H1 (cell line): ENCODE results near the gene SMYD3. TPM values are rescaled to one million over a fixed set of nuclear protein-coding genes. Genes with fewer than 3 reads are reported as not detected.

Source experiments
- CTCF ChIA-PET: fragments of 300-600 bp; sonication (Branson Sonifier 250); formaldehyde crosslinking; loops from one replicate; lab custom pipeline; 2021; ENCODE audit not compliant: partially characterized antibody; lab: Charles Lee
- POLR2A ChIA-PET: fragments of 300-600 bp; sonication (Branson Sonifier 250); formaldehyde crosslinking; loops from one replicate; lab custom pipeline; 2021; ENCODE audit warnings: inconsistent platforms; ENCODE audit not compliant: partially characterized antibody; lab: Charles Lee
- DNase-seq, 2 experiments: peaks; one replicate each; pipeline versions ENCODE4 v3.0.0 to v3.0.0-alpha.2; 2010 to 2022; ENCODE audit warnings: low spot score in 2 of 2, low read depth in 1 of 2, mixed read lengths in 1 of 2
- FAIRE-seq: peaks from 2 replicates; lab custom pipeline; 2011; peaks lifted over from hg19 to GRCh38; lab: Jason Lieb, UNC
- H2AFZ ChIP-seq: 2 replicates; pipeline ENCODE4 v1.8.1; 2012; ENCODE audit warnings: low read length, inconsistent platforms
- H2AK5ac ChIP-seq: 2 replicates; pipeline ENCODE4 v1.6.1; 2013; ENCODE audit warnings: low read depth, low read length
- H2BK120ac ChIP-seq: replicated peaks from 2 replicates; pipeline ENCODE3; 2013; ENCODE audit warnings: low read depth, low read length, inconsistent platforms
- H2BK12ac ChIP-seq: 2 replicates; pipeline ENCODE4 v1.6.1; 2013; ENCODE audit warnings: low read depth, low read length
- H2BK15ac ChIP-seq: 2 replicates; pipeline ENCODE4 v1.6.1; 2013; ENCODE audit warnings: low read length
- H2BK20ac ChIP-seq: 2 replicates; pipeline ENCODE4 v1.6.1; 2013; ENCODE audit warnings: low read length
- H2BK5ac ChIP-seq: 2 replicates; pipeline ENCODE4 v1.6.1; 2013; ENCODE audit warnings: low read depth, low read length
- H3K14ac ChIP-seq: 2 replicates; pipeline ENCODE4 v1.6.1; 2013; ENCODE audit warnings: inconsistent platforms; ENCODE audit not compliant: insufficient read length
- H3K18ac ChIP-seq: 2 replicates; pipeline ENCODE4 v1.6.1; 2013; ENCODE audit warnings: low read length; ENCODE audit errors: extremely low read depth
- H3K23ac ChIP-seq: 2 replicates; pipeline ENCODE4 v1.6.1; 2013; ENCODE audit warnings: inconsistent platforms; ENCODE audit not compliant: insufficient read length
- H3K23me2 ChIP-seq: 2 replicates; pipeline ENCODE4 v1.6.1; 2013; ENCODE audit warnings: low read depth, low read length
- H3K27ac ChIP-seq: 2 replicates; pipeline ENCODE4 v1.6.1; 2011; ENCODE audit warnings: low read depth, low read length, inconsistent platforms
- H3K27me3 ChIP-seq, 4 experiments: replicated peaks in 1 of 4; 1 replicate in 1 of 4; 2 replicates in 3 of 4; pipeline versions ENCODE4 v1.6.1 to v1.8.1; 2011 to 2013; ENCODE audit warnings: low read length in 3 of 4, mild to moderate bottlenecking in 3 of 4, inconsistent platforms in 2 of 4, mixed read lengths in 2 of 4, moderate library complexity in 1 of 4; ENCODE audit not compliant: control insufficient read depth in 3 of 4, insufficient read depth in 3 of 4; ENCODE audit errors: extremely low read depth in 1 of 4
- H3K36me3 ChIP-seq, 4 experiments: 2 replicates each; pipeline versions ENCODE4 v1.6.1 to v1.8.1; 2011 to 2013; ENCODE audit warnings: mild to moderate bottlenecking in 4 of 4, low read length in 3 of 4, moderate library complexity in 2 of 4, control low read depth in 1 of 4, inconsistent platforms in 1 of 4; ENCODE audit not compliant: insufficient read depth in 4 of 4, control insufficient read depth in 2 of 4
- H3K4ac ChIP-seq: replicated peaks from 2 replicates; pipeline ENCODE3; 2013; ENCODE audit warnings: low read length, low read depth, mixed read lengths, inconsistent platforms; ENCODE audit not compliant: insufficient read length
- H3K4me1 ChIP-seq, 4 experiments: replicated peaks in 1 of 4; 1 replicate in 1 of 4; 2 replicates in 3 of 4; pipeline versions ENCODE4 v1.6.1 to v1.8.1; 2011 to 2013; ENCODE audit warnings: low read length in 3 of 4, inconsistent platforms in 2 of 4, mixed read lengths in 1 of 4; ENCODE audit not compliant: insufficient read depth in 4 of 4, control insufficient read depth in 3 of 4
- H3K4me2 ChIP-seq, 2 experiments: 2 replicates each; pipeline versions ENCODE4 v1.6.1 to v1.8.1; 2011 to 2013; ENCODE audit warnings: low read depth in 2 of 2, low read length in 2 of 2, control low read depth in 1 of 2, inconsistent platforms in 1 of 2, mild to moderate bottlenecking in 1 of 2; ENCODE audit not compliant: insufficient read depth in 1 of 2
- H3K4me3 ChIP-seq, 4 experiments: fragments of 200-600, 300-600 bp in 1 of 4; sonication (generic), shearing (Covaris generic), sonication (Bioruptor Twin) in 1 of 4; 2 replicates each; pipeline versions ENCODE4 v1.5.1 to v1.8.1; 2011 to 2016; ENCODE audit warnings: low read length in 4 of 4, low read depth in 3 of 4, control low read depth in 2 of 4, inconsistent platforms in 2 of 4, mild to moderate bottlenecking in 2 of 4, mixed read lengths in 1 of 4, moderate library complexity in 1 of 4; ENCODE audit not compliant: insufficient read depth in 2 of 4; ENCODE audit errors: extremely low read depth in 1 of 4
- H3K56ac ChIP-seq: replicated peaks from 2 replicates; pipeline ENCODE3; 2013; ENCODE audit warnings: low read depth, mild to moderate bottlenecking, mixed read lengths, low read length, inconsistent platforms; ENCODE audit not compliant: insufficient read length
- H3K79me1 ChIP-seq: 2 replicates; pipeline ENCODE4 v1.6.1; 2013; ENCODE audit warnings: low read depth, low read length, control low read depth
- H3K79me2 ChIP-seq, 2 experiments: 2 replicates each; pipeline versions ENCODE4 v1.6.1 to v1.8.1; 2012 to 2013; ENCODE audit warnings: low read length in 2 of 2, mild to moderate bottlenecking in 2 of 2, inconsistent platforms in 1 of 2; ENCODE audit not compliant: insufficient read depth in 2 of 2, control insufficient read depth in 1 of 2
- H3K9ac ChIP-seq, 4 experiments: replicated peaks in 1 of 4; 1 replicate in 1 of 4; 2 replicates in 3 of 4; pipeline versions ENCODE4 v1.6.1 to v1.8.1; 2011 to 2013; ENCODE audit warnings: low read depth in 3 of 4, low read length in 3 of 4, control low read depth in 2 of 4, mild to moderate bottlenecking in 2 of 4, moderate library complexity in 2 of 4, inconsistent platforms in 1 of 4; ENCODE audit errors: extremely low read depth in 1 of 4
- H3K9me3 ChIP-seq, 2 experiments: 2 replicates each; pipeline versions ENCODE4 v1.6.1 to v1.8.1; 2012 to 2013; ENCODE audit warnings: mild to moderate bottlenecking in 2 of 2, moderate library complexity in 2 of 2, control low read depth in 1 of 2, inconsistent platforms in 1 of 2, low read depth in 1 of 2, low read length in 1 of 2, mixed read lengths in 1 of 2; ENCODE audit not compliant: insufficient read depth in 2 of 2
- H4K20me1 ChIP-seq, 2 experiments: replicated peaks in 1 of 2; 2 replicates each; pipeline versions ENCODE3 to v1.8.1; 2011 to 2013; ENCODE audit warnings: inconsistent platforms in 2 of 2, low read length in 2 of 2, mild to moderate bottlenecking in 1 of 2; ENCODE audit not compliant: insufficient read depth in 2 of 2, control insufficient read depth in 1 of 2
- H4K5ac ChIP-seq: 2 replicates; pipeline ENCODE4 v1.6.1; 2013; ENCODE audit warnings: low read length, low read depth, mixed read lengths, inconsistent platforms; ENCODE audit not compliant: insufficient read length
- H4K8ac ChIP-seq: 2 replicates; pipeline ENCODE4 v1.8.0; 2013; ENCODE audit warnings: mild to moderate bottlenecking, moderate library complexity, low read length, inconsistent platforms; ENCODE audit not compliant: insufficient read depth; ENCODE audit errors: extremely low read depth
- H4K91ac ChIP-seq: replicated peaks from 2 replicates; pipeline ENCODE3; 2013; ENCODE audit warnings: low read length, mixed read lengths, inconsistent platforms; ENCODE audit not compliant: insufficient read length
- HDAC6 ChIP-seq: IDR thresholded peaks from one replicate; pipeline ENCODE4 v1.7.1; 2012; ENCODE audit warnings: low read depth, mild to moderate bottlenecking, inconsistent platforms, low read length, moderate library complexity
- KDM5A ChIP-seq: fragments of 200-600 bp; IDR thresholded peaks from 2 replicates; pipeline ENCODE4 v1.7.1; 2012; ENCODE audit warnings: mild to moderate bottlenecking, low read length, inconsistent platforms, mixed read lengths
- SP4 ChIP-seq: IDR thresholded peaks from 2 replicates; pipeline ENCODE4 v1.6.1; 2012; ENCODE audit warnings: low read length, inconsistent platforms
- SRF ChIP-seq: IDR thresholded peaks from 2 replicates; pipeline ENCODE4 v1.6.1; 2011; ENCODE audit warnings: mild to moderate bottlenecking, low read depth, low read length, moderate library complexity
- WGBS, 2 experiments: shearing (Covaris generic) in 1 of 2; methylation state at CpG; one replicate each; pipeline versions ENCODE4 v1.1.6 to v1.1.7; 2013 to 2015; ENCODE audit warnings: low lambda C conversion rate in 2 of 2, mixed read lengths in 2 of 2, inconsistent platforms in 1 of 2, low coverage in 1 of 2, missing lambda C conversion rate in 1 of 2; ENCODE audit not compliant: insufficient replicate concordance in 2 of 2, insufficient coverage in 1 of 2, insufficient read length in 1 of 2; ENCODE audit errors: extremely low coverage in 1 of 2, missing lambda C conversion rate in 1 of 2; 5-methylcytosine and 5-hydroxymethylcytosine counted together
- polyA plus RNA-seq, 7 experiments: library from polyadenylated mRNA; depleted of rRNA in 3 of 7; stranded (reverse) in 5 of 7; unstranded in 2 of 7; fragments of >200 nt in 5 of 7; fragments of 200-250 nt in 2 of 7; gene quantifications; 1 replicate in 5 of 7; 2 replicates in 1 of 7; 4 replicates in 1 of 7; pipeline versions ENCODE4 v1.2.1 to v1.2.3, GENCODE V29; 2011 to 2013; ENCODE audit warnings: missing spikeins in 2 of 7, mixed read lengths in 2 of 7
- total RNA-seq: library from RNA; stranded (reverse); fragmentation: NEBNext Ultra II Directional; extraction: Animal tissue kit (Norgen Biotek cat#: 25700); gene quantifications from 2 replicates; pipeline ENCODE4 v1.2.1, GENCODE V29; 2021

The SMYD3 gene
- total and polyA plus RNA-seq, 2 of the 8 experiments (the other 6 are each of a cell fraction or from before 2014, with no cell fraction given), result 17.3 to 25.4 TPM

DNA sequence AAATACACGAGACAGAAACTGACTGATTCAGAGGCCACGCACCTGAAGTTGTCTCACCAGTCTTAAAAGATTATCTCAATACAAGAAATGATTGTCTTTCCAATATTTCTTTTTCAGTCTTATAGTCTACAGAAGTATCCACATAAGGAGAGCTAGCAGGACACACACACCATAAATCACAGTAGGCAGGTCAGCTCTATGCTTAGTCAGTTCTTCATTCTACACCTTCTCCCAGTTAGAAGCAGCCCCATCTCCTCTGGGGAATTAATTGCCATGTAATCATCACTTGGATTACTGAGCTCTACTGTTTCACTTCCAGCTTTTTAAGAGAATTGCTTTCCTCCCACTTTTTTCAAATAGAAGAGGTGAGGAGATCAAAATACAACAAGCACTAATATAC is 59.6 kb downstream of the SMYD3 start:
- H3K56ac ChIP-seq, result no peak overlapping the region
- no peak overlapping the region for H3K18ac ChIP-seq
- no peak for FAIRE-seq
- no peaks in the 10 kb centered on the region for H3K79me1 ChIP-seq
- no peak overlapping the region for H2BK5ac ChIP-seq
- H3K36me3 ChIP-seq, result no peaks in the 10 kb centered on the region
- H2AFZ ChIP-seq, result no peak overlapping the region
- no peak overlapping the region for H4K91ac ChIP-seq
- no peak overlapping the region for H4K5ac ChIP-seq
- TF ChIP-seq SRF, result no peak
- no peak for TF ChIP-seq KDM5A
- TF ChIP-seq SP4, result no peak
- TF ChIP-seq HDAC6, result no peak
- no peak overlapping the region for H2BK15ac ChIP-seq
- no peaks in the 10 kb centered on the region for H3K4me1 ChIP-seq
- no peak overlapping the region for H3K27ac ChIP-seq
- no peak overlapping the region for H4K8ac ChIP-seq
- H3K4ac ChIP-seq, result no peak overlapping the region
- H3K79me2 ChIP-seq, result no peaks in the 10 kb centered on the region
- H4K20me1 ChIP-seq, result no peaks in the 10 kb centered on the region
- no peak overlapping the region for H3K9ac ChIP-seq
- no peak overlapping the region for H2BK20ac ChIP-seq
- H3K9me3 ChIP-seq, result no peaks in the 10 kb centered on the region
- ChIA-PET CTCF (no interaction called here), POLR2A (no interaction called here)
- H3K4me3 ChIP-seq, result no peak overlapping the region
- no peaks in the 10 kb centered on the region for H3K23me2 ChIP-seq
- no peak overlapping the region for H3K4me2 ChIP-seq
- no peak overlapping the region for H2BK120ac ChIP-seq
- H3K14ac ChIP-seq, result no peak overlapping the region
- no peak overlapping the region for H3K23ac ChIP-seq
- no peak for DNase-seq
- H2BK12ac ChIP-seq, result no peak overlapping the region
- peaks cover 0 to 1% (median 0%) of the 10 kb centered on the region in 4 experiments; a peak in 1 of 7 replicates for H3K27me3 ChIP-seq
- WGBS, 2 experiments, result 95% methylated on average over 2 of the region's 2 CpGs; no CpG with 5 or more reads in 1 of the 2 experiments
- H2AK5ac ChIP-seq, result no peak overlapping the region
